ENCODE data around the gene ANK2. TPM values are rescaled to one million over a fixed set of nuclear protein-coding genes. Genes with fewer than 3 reads are reported as not detected.

Gene ANK2
- total RNA-seq, 1 donor from 2014 or later: 77.8 TPM

GRCh38 chr4:113186913-113187312 lies 137.5 kb downstream of the ANK2 start:
- no peaks in the 10 kb centered on the region for H3K27me3 ChIP-seq (ENCODE audit: insufficient read depth, low read length)
- no peaks in the 10 kb centered on the region for H3K4me1 Mint-ChIP-seq (ENCODE audit: low read depth, unreplicated experiment)
- no peaks in the 10 kb centered on the region for H3K27me3 Mint-ChIP-seq (ENCODE audit: low read depth, unreplicated experiment)
- no peak overlapping the region for H3K4me2 ChIP-seq (ENCODE audit: low read length)
- H3K79me2 ChIP-seq (ENCODE audit: insufficient read depth, low read length): no peaks in the 10 kb centered on the region
- H3K27ac ChIP-seq (ENCODE audit: low read depth, low read length): no peak overlapping the region
- H2AFZ ChIP-seq (ENCODE audit: low read depth, low read length): no peak overlapping the region
- H4K20me1 ChIP-seq (ENCODE audit: insufficient read depth, low read length): no peaks in the 10 kb centered on the region
- no peaks in the 10 kb centered on the region for H3K4me1 ChIP-seq (ENCODE audit: insufficient read depth, low read length)
- no peak overlapping the region for H3K27ac Mint-ChIP-seq (ENCODE audit: unreplicated experiment)
- no peaks in the 10 kb centered on the region for H3K9me3 ChIP-seq (ENCODE audit: insufficient read depth, low read depth, low read length)
- TF ChIP-seq EZH2 (IDR thresholded peaks at IDR 0.05; ENCODE audit: insufficient read depth, low read length): no peak
- no peak for TF ChIP-seq CTCF (IDR thresholded peaks at IDR 0.05; ENCODE audit: insufficient read depth, low read depth, low read length)
- DNase-seq (ENCODE audit: low read depth) (no peak), FAIRE-seq (no peak)
- no peak overlapping the region for H3K4me3 ChIP-seq (ENCODE audit: insufficient read depth, low read depth, low read length)
- no peaks in the 10 kb centered on the region for H3K36me3 Mint-ChIP-seq (ENCODE audit: low read depth, unreplicated experiment)
- H3K9ac ChIP-seq (ENCODE audit: low read length): no peak overlapping the region
- H3K36me3 ChIP-seq (ENCODE audit: insufficient read depth, low read length): no peaks in the 10 kb centered on the region
- H3K4me3 Mint-ChIP-seq (ENCODE audit: unreplicated experiment): no peak overlapping the region
- peaks cover 3% of the 10 kb centered on the region for H3K9me3 Mint-ChIP-seq (ENCODE audit: unreplicated experiment)

GRCh38 chr4:113187358-113187757 lies 137.9 kb downstream of the ANK2 start:
- Mint-ChIP-seq H3K4me3 (ENCODE audit: unreplicated experiment) (no peak overlapping the region), H3K27me3 (ENCODE audit: low read depth, unreplicated experiment) (no peaks in the 10 kb centered on the region), H3K27ac (ENCODE audit: unreplicated experiment) (no peak overlapping the region), H3K36me3 (ENCODE audit: low read depth, unreplicated experiment) (no peaks in the 10 kb centered on the region), H3K9me3 (ENCODE audit: unreplicated experiment) (peaks cover 3% of the 10 kb centered on the region), H3K4me1 (ENCODE audit: low read depth, unreplicated experiment) (no peaks in the 10 kb centered on the region)
- Histone ChIP-seq H3K4me2 (ENCODE audit: low read length) (no peak overlapping the region), H2AFZ (ENCODE audit: low read depth, low read length) (no peak overlapping the region), H4K20me1 (ENCODE audit: insufficient read depth, low read length) (no peaks in the 10 kb centered on the region), H3K27ac (ENCODE audit: low read depth, low read length) (no peak overlapping the region), H3K27me3 (ENCODE audit: insufficient read depth, low read length) (no peaks in the 10 kb centered on the region), H3K4me3 (ENCODE audit: insufficient read depth, low read depth, low read length) (no peak overlapping the region), H3K9ac (ENCODE audit: low read length) (no peak overlapping the region), H3K4me1 (ENCODE audit: insufficient read depth, low read length) (no peaks in the 10 kb centered on the region), H3K36me3 (ENCODE audit: insufficient read depth, low read length) (no peaks in the 10 kb centered on the region), H3K79me2 (ENCODE audit: insufficient read depth, low read length) (no peaks in the 10 kb centered on the region), H3K9me3 (ENCODE audit: insufficient read depth, low read depth, low read length) (no peaks in the 10 kb centered on the region)
- FAIRE-seq (no peak), DNase-seq (ENCODE audit: low read depth) (no peak)
- no peak for TF ChIP-seq EZH2 (IDR thresholded peaks at IDR 0.05; ENCODE audit: insufficient read depth, low read length)
- no peak for TF ChIP-seq CTCF (IDR thresholded peaks at IDR 0.05; ENCODE audit: insufficient read depth, low read depth, low read length)

DNA sequence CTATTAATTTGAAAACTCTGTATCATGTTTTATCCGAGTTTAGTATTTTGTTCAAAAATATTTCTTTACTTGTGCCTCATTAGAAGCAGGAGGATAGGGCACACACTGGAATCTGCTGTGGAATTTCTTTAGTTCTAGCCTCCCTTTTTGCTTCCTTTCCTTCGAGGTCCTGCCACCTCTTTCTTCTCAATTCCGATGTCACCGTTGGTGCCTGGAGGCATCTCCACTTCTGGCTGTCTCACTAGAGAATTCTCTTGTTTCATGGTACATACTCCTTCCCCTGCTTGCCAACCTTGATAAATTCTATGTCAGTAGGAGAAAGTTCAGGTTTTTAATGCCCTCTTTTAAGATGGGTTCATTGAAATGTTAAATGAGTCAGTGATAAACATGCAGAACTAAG lies 140.1 kb downstream of the ANK2 start:
- no peaks in the 10 kb centered on the region for H3K4me1 Mint-ChIP-seq (ENCODE audit: low read depth, unreplicated experiment)
- no peak overlapping the region for H3K4me2 ChIP-seq (ENCODE audit: low read length)
- H2AFZ ChIP-seq (ENCODE audit: low read depth, low read length): no peak overlapping the region
- H3K27ac Mint-ChIP-seq (ENCODE audit: unreplicated experiment): no peak overlapping the region
- FAIRE-seq (no peak), DNase-seq (ENCODE audit: low read depth) (no peak)
- H3K4me1 ChIP-seq (ENCODE audit: insufficient read depth, low read length): no peaks in the 10 kb centered on the region
- TF ChIP-seq CTCF (IDR thresholded peaks at IDR 0.05; ENCODE audit: insufficient read depth, low read depth, low read length) (no peak), EZH2 (IDR thresholded peaks at IDR 0.05; ENCODE audit: insufficient read depth, low read length) (no peak)
- H3K36me3 Mint-ChIP-seq (ENCODE audit: low read depth, unreplicated experiment): no peaks in the 10 kb centered on the region
- H3K36me3 ChIP-seq (ENCODE audit: insufficient read depth, low read length): no peaks in the 10 kb centered on the region
- H3K9me3 Mint-ChIP-seq (ENCODE audit: unreplicated experiment): peaks cover 3% of the 10 kb centered on the region
- no peaks in the 10 kb centered on the region for H3K79me2 ChIP-seq (ENCODE audit: insufficient read depth, low read length)
- no peak overlapping the region for H3K4me3 ChIP-seq (ENCODE audit: insufficient read depth, low read depth, low read length)
- no peaks in the 10 kb centered on the region for H4K20me1 ChIP-seq (ENCODE audit: insufficient read depth, low read length)
- H3K27me3 ChIP-seq (ENCODE audit: insufficient read depth, low read length): no peaks in the 10 kb centered on the region
- no peak overlapping the region for H3K27ac ChIP-seq (ENCODE audit: low read depth, low read length)
- H3K9me3 ChIP-seq (ENCODE audit: insufficient read depth, low read depth, low read length): no peaks in the 10 kb centered on the region
- H3K9ac ChIP-seq (ENCODE audit: low read length): no peak overlapping the region
- no peak overlapping the region for H3K4me3 Mint-ChIP-seq (ENCODE audit: unreplicated experiment)
- no peaks in the 10 kb centered on the region for H3K27me3 Mint-ChIP-seq (ENCODE audit: low read depth, unreplicated experiment)

Measured in astrocyte (in vitro differentiated cells and primary cell).